HG03175 (cell line): ENCODE data around the gene TSPAN9.

Source experiments
- ATAC-seq: cut with Tn5 transposase; IDR thresholded peaks from one replicate; pipeline ENCODE4 v1.9.1; 2021; ENCODE audit warnings: mild to moderate bottlenecking, moderate library complexity; ENCODE audit not compliant: unreplicated experiment

The TSPAN9 gene

DNA sequence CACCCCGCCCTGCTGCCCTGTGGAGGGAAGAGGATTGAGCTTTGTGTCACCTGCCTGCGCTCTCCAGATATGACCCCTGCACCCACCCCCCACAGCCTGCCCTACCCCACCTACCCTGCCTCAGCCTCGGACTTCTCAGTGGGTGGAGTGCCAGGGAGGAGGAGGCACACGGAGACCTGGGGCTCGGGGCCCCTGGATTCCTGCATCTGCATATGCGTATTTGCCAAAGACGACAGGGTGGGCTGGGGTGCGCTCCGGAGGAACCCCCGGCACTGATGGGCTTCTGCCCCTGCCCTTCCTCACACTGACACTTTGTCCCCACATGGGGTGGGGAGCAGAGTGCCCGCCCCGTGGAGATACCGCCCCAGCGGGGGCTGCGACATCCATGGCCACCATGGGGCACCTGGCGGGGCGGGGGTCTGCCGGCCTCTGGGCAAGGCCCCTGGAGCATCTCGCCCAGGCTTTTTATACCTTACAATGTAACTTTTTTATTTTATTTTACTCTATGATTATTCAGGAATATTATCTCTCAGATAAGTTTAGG, 206.0 kb downstream of the TSPAN9 start:
- ATAC-seq, result no peak

DNA sequence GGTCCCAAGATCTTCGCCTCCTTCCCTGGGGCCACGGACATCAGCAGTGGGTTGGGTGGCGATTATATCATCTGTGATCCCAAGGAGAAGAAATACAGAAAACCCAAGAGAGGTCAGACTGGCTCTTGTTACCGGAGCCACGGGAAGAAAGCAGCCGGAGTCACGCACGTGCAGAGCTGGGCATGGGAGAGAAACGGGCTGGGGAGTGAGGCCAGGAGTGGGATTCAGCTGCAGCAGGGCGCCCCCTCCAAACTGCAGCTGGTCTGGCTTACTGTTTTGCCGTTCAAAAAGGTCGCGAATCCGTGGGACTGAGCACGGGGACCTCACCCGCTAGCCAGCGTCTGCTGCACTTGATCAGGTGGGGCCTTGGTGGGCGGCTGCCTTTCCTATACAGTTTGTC, 207.2 kb downstream of the TSPAN9 start:
- ATAC-seq, result no peak

- no peak for ATAC-seq
Observed at GRCh38 chr12:3285570-3285969, 208.4 kb downstream of the TSPAN9 start.

- ATAC-seq, result no peak
Observed at GRCh38 chr12:3288690-3289089, 211.5 kb downstream of the TSPAN9 start.

DNA sequence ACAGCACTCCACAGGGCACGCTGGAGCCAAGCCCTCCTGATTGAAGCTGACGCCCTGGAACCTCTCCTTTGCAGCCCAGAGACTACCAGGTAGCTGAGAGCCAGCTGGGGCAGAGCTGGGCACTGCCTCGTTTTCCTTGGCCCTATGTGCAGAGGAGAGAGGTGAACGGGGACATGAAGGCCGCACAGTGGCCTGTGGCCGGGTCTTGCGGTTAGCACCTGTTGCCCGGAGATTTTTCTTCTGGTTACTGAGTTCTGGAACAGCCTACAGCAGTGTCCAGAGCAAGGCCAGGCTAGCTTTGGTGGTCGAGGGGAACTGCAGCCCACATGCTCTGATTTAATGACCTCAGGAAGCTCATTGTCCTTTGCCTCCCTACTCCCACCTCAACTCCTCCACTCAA, 212.5 kb downstream of the TSPAN9 start:
- no peak for ATAC-seq

GRCh38 chr12:3291939-3292338, 214.8 kb downstream of the TSPAN9 start:
- no peak for ATAC-seq

DNA sequence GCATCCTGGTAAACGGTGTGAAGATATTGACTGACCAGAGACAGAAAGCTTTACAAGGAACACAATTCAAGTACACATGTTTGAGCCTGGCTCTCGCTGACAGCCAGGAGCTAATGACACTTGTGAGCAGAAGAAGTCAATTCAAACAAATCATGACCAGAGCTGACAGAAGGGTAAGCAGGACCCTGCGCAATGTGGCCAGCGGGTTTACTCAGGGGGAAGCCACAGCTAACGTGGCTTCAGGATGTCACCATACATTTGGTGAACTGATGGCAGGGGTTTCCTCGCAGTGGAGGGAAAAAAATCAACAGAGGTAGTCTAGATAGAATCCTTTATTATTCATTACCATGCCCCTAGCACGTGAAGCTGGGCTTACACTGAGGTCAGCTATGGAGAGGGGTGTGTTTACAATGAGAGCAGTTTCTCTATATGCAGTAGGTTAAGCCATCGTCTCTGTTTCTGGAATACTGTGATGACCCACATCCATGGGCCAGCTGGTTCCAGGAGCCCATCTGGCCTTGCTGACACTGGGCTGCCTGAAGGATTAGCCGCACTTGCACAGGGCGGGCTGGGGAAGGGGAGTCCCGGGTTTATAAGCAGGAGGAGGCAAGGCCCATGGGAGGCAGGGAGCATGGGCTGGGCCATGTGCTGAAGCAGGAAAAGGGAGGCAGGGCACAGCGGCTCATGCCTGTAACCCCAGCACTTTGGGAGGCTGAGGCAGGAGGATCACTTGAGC, 215.7 kb downstream of the TSPAN9 start:
- no peak for ATAC-seq

GRCh38 chr12:3293446-3294161, 216.4 kb downstream of the TSPAN9 start:
- ATAC-seq, result no peak

- no peak for ATAC-seq
Observed at GRCh38 chr12:3294481-3294911, 217.3 kb downstream of the TSPAN9 start.

- ATAC-seq, result no peak
Observed at GRCh38 chr12:3295225-3295624, 218.0 kb downstream of the TSPAN9 start.

- ATAC-seq, result no peak
Observed at GRCh38 chr12:3295646-3296408, 218.6 kb downstream of the TSPAN9 start.

DNA sequence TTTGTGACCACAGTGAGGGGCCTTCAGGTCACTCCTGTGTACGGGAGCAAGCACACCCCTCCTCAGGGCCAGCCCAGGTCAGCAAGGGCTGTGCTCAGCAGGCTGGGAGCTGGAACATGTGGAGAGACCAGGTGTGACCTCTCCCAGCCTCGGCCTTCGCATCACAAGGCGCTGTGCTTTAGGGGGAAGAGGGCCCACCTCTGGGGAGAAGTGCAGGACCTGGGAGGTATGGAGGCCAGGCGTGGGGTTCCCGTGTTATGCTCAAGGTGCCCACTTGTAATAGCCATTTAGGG, 219.2 kb downstream of the TSPAN9 start:
- no peak for ATAC-seq

DNA sequence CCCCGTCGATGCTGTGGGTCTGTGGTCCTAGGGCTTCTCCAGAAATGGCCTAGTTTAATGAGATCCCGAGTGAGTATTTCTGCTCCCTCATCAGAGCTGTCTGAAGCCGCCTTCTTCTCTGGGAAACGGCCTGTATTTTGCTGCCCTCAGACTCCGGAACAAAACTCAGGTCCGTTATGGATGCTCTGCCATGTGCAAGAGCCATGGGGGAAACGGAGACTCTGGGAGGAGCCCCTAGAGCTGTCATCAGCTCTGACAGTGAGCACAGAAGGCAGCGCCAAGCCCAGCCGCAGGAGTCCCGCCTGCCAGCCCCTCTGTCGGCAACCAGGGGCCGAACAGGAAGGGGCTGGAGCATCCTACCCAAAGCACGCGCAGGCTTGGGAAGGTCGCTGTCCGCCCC, 221.4 kb downstream of the TSPAN9 start:
- ATAC-seq, result no peak

- peak; percentile 72 for ATAC-seq
Observed at GRCh38 chr12:3299929-3300832, 223.0 kb downstream of the TSPAN9 start.

DNA sequence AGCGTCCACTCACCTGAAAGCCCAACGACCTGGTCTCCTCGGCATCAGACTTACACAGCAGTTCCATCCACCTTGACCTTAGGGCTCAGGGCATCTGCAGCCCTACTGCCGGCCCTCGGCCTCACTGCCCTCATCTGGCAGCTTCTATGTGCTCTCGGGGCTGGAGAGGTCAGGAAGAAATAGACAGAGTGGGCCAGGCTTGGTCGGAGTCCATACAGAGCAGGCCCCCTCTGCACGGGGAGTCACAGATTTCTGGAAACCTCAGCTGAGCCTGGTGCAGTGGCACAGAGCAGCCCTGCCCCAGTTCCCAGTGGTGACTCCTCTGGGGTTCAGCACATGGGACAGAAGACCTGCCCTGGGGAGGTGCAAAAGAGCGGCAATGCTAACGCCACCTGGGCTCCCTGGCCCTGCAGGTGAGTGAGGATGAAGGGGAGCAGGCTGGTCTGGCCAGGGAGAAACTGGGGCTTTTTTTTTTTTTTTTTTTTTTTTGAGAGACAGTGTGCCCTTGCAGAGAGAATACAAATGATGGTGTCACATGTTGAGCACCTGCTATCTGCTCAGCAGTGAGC, 223.7 kb downstream of the TSPAN9 start:
- ATAC-seq, result no peak

DNA sequence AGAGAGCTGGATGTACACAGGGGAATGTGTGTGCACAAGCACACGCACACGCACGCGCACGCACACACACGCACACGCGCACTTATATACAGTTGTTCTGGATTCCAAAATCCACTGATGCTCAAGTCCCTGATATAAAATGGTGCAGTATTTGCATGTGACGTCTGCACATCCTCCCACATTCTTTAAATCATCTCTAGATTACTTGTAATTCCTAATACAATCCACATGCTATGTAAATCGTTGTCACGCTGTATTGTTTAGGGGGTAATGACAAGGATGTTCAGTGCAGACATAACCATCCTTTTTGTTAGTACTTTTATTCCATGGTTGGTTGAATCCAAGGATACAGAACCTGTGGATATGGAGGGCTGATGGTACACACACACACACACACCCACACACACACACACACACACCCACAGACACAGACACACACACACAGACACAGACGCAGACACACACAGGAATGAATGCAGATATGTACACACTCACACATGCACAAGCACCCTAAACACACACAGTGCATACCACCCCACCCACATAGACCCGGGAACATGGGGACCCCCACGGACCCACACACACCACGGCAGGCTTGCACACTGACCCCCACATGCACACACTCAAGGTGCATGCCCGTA, 225.3 kb downstream of the TSPAN9 start:
- ATAC-seq, result no peak

- no peak for ATAC-seq
Observed at GRCh38 chr12:3303410-3304136, 226.4 kb downstream of the TSPAN9 start.

DNA sequence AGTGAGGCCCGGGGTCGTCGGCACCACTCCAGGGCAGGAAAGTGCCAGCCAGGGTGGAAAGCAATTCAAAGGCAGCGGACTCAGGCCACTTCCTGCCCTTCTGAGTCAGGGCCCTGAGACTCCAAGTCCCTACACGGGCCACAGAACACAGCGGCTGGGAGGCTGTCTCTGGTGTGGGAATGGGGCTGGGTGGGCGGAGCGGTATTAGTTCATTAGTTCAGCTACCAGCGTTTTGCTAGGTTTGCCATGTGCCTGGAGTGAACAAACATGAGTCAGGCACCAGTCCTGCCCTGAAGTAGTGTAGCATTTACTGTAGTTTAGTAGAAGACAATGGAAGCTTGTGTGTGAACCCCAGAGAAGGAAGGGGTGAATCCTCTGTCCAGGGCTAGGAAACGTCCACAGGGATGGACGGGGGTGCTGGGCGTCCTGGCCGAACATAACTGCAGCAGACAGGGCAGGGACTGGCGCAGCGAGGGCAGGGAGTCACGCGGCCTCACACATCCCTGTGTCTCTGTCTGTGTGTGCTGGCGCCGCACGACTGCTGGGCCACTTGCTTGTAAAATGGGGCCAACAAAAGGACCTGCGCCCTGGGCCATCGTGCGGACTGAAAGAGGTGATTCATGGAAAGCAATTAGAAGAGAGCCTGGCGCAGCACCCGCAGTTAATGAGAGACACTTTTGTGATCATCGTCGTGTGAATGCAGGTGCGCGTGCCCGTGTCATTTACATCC, 227.4 kb downstream of the TSPAN9 start:
- no peak for ATAC-seq

DNA sequence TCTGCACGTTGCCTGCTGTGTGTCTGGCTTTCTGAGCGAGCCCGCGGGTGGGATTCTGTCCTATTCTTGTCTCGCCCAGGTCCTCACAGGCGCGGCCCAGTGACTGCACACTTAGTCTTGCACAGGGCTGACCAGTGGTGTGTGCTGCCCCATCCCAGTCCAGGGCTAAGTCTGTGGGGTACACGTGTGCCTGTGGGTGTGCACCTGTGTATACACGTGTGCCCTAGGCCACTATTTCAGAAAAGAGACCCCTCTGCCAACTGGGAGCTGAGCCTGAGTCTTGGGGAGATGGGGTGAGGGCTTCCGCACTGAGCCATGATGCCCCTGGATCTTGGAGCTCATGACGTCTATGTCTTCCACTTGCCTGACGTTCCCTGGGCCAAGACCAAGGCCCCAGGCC, 228.3 kb downstream of the TSPAN9 start:
- no peak for ATAC-seq
